HEK293 (cell line): Measurements from ENCODE around the gene TMEM259.

Experiments used
- EGR2 ChIP-seq: fragments of 450-650 bp; formaldehyde crosslinking; IDR thresholded peaks from 2 replicates; pipeline ENCODE4 v1.5.1; 2016; ENCODE audit warnings: low read depth, missing biosample characterization, missing genetic modification characterization
- IKZF3 ChIP-seq: fragments of 450-650 bp; IDR thresholded peaks from 2 replicates; pipeline ENCODE4 v1.5.0; 2018; ENCODE audit warnings: missing biosample characterization, mild to moderate bottlenecking, missing genetic modification characterization, moderate library complexity
- PRDM6 ChIP-seq: fragments of 450-650 bp; formaldehyde crosslinking; IDR thresholded peaks from 2 replicates; pipeline ENCODE4 v1.5.1; 2017; ENCODE audit warnings: missing biosample characterization, missing genetic modification characterization
- REPIN1 ChIP-seq: fragments of 450-650 bp; formaldehyde crosslinking; IDR thresholded peaks from 2 replicates; pipeline ENCODE4 v1.5.1; 2017; ENCODE audit warnings: missing biosample characterization, missing genetic modification characterization, low read depth
- SP2 ChIP-seq: fragments of 450-650 bp; formaldehyde crosslinking; IDR thresholded peaks from 2 replicates; pipeline ENCODE4 v1.5.1; 2016; ENCODE audit warnings: missing biosample characterization, missing genetic modification characterization
- YY1 ChIP-seq: fragments of 450-650 bp; formaldehyde crosslinking; IDR thresholded peaks from 2 replicates; pipeline ENCODE4 v1.5.1; 2018; ENCODE audit warnings: missing biosample characterization, missing genetic modification characterization
- YY2 ChIP-seq: fragments of 450-650 bp; formaldehyde crosslinking; IDR thresholded peaks from 2 replicates; pipeline ENCODE4 v1.5.1; 2016; ENCODE audit warnings: missing biosample characterization, missing genetic modification characterization
- ZBTB26 ChIP-seq: fragments of 450-650 bp; formaldehyde crosslinking; optimal IDR thresholded peaks from 2 replicates; pipeline ENCODE3; 2016; ENCODE audit warnings: missing biosample characterization, mild to moderate bottlenecking, missing genetic modification characterization
- ZBTB44 ChIP-seq: fragments of 450-650 bp; IDR thresholded peaks from 2 replicates; pipeline ENCODE4 v1.5.1; 2018; ENCODE audit warnings: missing biosample characterization, mild to moderate bottlenecking, missing genetic modification characterization
- ZEB2 ChIP-seq: fragments of 450-650 bp; formaldehyde crosslinking; IDR thresholded peaks from 2 replicates; pipeline ENCODE4 v1.5.1; 2016; ENCODE audit warnings: missing biosample characterization, missing genetic modification characterization
- ZFHX2 ChIP-seq: fragments of 450-650 bp; formaldehyde crosslinking; conservative IDR thresholded peaks from 2 replicates; pipeline ENCODE4 v1.5.1; 2016; ENCODE audit warnings: missing biosample characterization, missing genetic modification characterization
- ZNF10 ChIP-seq: fragments of 450-650 bp; formaldehyde crosslinking; IDR thresholded peaks from 2 replicates; pipeline ENCODE4 v1.5.1; 2017; ENCODE audit warnings: missing biosample characterization, missing genetic modification characterization
- ZNF112 ChIP-seq: fragments of 450-650 bp; formaldehyde crosslinking; IDR thresholded peaks from 2 replicates; pipeline ENCODE4 v1.5.0; 2017; ENCODE audit warnings: missing biosample characterization, missing genetic modification characterization
- ZNF114 ChIP-seq: fragments of 450-650 bp; formaldehyde crosslinking; IDR thresholded peaks from 2 replicates; pipeline ENCODE4 v1.5.0; 2017; ENCODE audit warnings: missing biosample characterization, missing genetic modification characterization
- ZNF138 ChIP-seq: fragments of 450-650 bp; formaldehyde crosslinking; IDR thresholded peaks from 2 replicates; pipeline ENCODE4 v1.5.1; 2016; ENCODE audit warnings: missing biosample characterization, missing genetic modification characterization, borderline replicate concordance
- ZNF174 ChIP-seq: fragments of 450-650 bp; formaldehyde crosslinking; IDR thresholded peaks from 2 replicates; pipeline ENCODE4 v1.5.0; 2017; ENCODE audit warnings: missing biosample characterization, mild to moderate bottlenecking, missing genetic modification characterization
- ZNF175 ChIP-seq: fragments of 450-650 bp; formaldehyde crosslinking; IDR thresholded peaks from 2 replicates; pipeline ENCODE4 v1.5.1; 2016; ENCODE audit warnings: missing biosample characterization, missing genetic modification characterization
- ZNF350 ChIP-seq: fragments of 450-650 bp; formaldehyde crosslinking; IDR thresholded peaks from 2 replicates; pipeline ENCODE4 v1.5.0; 2017; ENCODE audit warnings: missing biosample characterization, mild to moderate bottlenecking, missing genetic modification characterization
- ZNF37A ChIP-seq: fragments of 450-650 bp; IDR thresholded peaks from 2 replicates; pipeline ENCODE4 v1.5.1; 2018; ENCODE audit warnings: missing biosample characterization, missing genetic modification characterization
- ZNF404 ChIP-seq: fragments of 450-650 bp; formaldehyde crosslinking; IDR thresholded peaks from 2 replicates; pipeline ENCODE4 v1.5.1; 2017; ENCODE audit warnings: missing biosample characterization, missing genetic modification characterization
- ZNF416 ChIP-seq: fragments of 450-650 bp; formaldehyde crosslinking; IDR thresholded peaks from 2 replicates; pipeline ENCODE4 v1.5.1; 2016; ENCODE audit warnings: missing biosample characterization, missing genetic modification characterization
- ZNF48 ChIP-seq: fragments of 450-650 bp; formaldehyde crosslinking; IDR thresholded peaks from 2 replicates; pipeline ENCODE4 v1.5.1; 2016; ENCODE audit warnings: missing biosample characterization, missing genetic modification characterization
- ZNF529 ChIP-seq: fragments of 450-650 bp; formaldehyde crosslinking; IDR thresholded peaks from 2 replicates; pipeline ENCODE4 v1.5.1; 2017; ENCODE audit warnings: missing genetic modification characterization, missing biosample characterization; ENCODE audit not compliant: insufficient replicate concordance
- ZNF530 ChIP-seq: fragments of 450-650 bp; formaldehyde crosslinking; IDR thresholded peaks from 2 replicates; pipeline ENCODE4 v1.5.1; 2016; ENCODE audit warnings: low read depth, missing biosample characterization, missing genetic modification characterization
- ZNF548 ChIP-seq: fragments of 450-650 bp; formaldehyde crosslinking; IDR thresholded peaks from 2 replicates; pipeline ENCODE4 v1.5.1; 2016; ENCODE audit warnings: missing biosample characterization, missing genetic modification characterization
- ZNF585B ChIP-seq: fragments of 450-650 bp; formaldehyde crosslinking; IDR thresholded peaks from 2 replicates; pipeline ENCODE4 v1.5.1; 2016; ENCODE audit warnings: missing biosample characterization, missing genetic modification characterization
- ZNF658 ChIP-seq: fragments of 450-650 bp; formaldehyde crosslinking; IDR thresholded peaks from 2 replicates; pipeline ENCODE4; 2016; ENCODE audit warnings: missing biosample characterization, missing genetic modification characterization
- ZNF660 ChIP-seq: fragments of 450-650 bp; IDR thresholded peaks from 2 replicates; pipeline ENCODE4 v1.5.1; 2018; ENCODE audit warnings: missing biosample characterization, mild to moderate bottlenecking, missing genetic modification characterization
- ZNF777 ChIP-seq: fragments of 450-650 bp; formaldehyde crosslinking; IDR thresholded peaks from 2 replicates; pipeline ENCODE4 v1.5.1; 2017; ENCODE audit warnings: missing biosample characterization, missing genetic modification characterization, borderline replicate concordance
- ZNF837 ChIP-seq: fragments of 450-650 bp; formaldehyde crosslinking; IDR thresholded peaks from 2 replicates; pipeline ENCODE4 v1.5.1; 2016; ENCODE audit warnings: missing biosample characterization, missing genetic modification characterization
- ZXDB ChIP-seq: fragments of 450-650 bp; formaldehyde crosslinking; IDR thresholded peaks from 2 replicates; pipeline ENCODE4 v1.5.1; 2016; ENCODE audit warnings: missing biosample characterization, missing genetic modification characterization
- TF ChIP-seq, protein P1 (sequence below): fragments of 450-650 bp; formaldehyde crosslinking; conservative IDR thresholded peaks from 2 replicates; pipeline ENCODE4 v1.5.1; 2016; ENCODE audit warnings: low read depth, missing biosample characterization, missing genetic modification characterization

The TMEM259 gene

DNA sequence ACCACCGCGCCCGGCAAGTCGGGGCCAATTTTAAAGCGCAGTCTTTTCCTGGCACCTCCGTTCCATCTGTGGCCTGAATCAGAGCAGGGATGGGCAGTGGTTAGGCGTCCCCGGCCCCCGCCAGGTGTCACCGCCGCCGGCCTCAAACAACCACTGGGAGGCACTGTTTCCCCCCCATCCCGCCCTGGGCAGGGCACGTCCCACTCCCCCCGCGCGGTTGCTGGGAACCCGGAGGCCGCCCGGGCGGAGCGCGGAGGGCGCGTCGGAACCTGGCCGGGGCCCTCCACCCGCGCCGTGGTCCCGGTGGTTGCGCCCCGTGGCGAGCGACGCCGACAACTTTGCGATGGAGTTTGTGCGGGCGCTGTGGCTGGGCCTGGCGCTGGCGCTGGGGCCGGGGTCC is 20.8 kb downstream of the TMEM259 start, which contains the start of gene GRIN3B (continued):
- TF ChIP-seq ZNF777 (tag by site-specific recombination): no peak
- peak; percentile 77 for TF ChIP-seq ZNF660 (tag by site-specific recombination)
- TF ChIP-seq IKZF3: peak; percentile 57; the same call in 1 of the 2 replicates
- TF ChIP-seq EGR2: peak; percentile 59
- TF ChIP-seq ZBTB26 (tag by site-specific recombination): peak; percentile 76
- TF ChIP-seq ZNF174 (tag by site-specific recombination): no peak
- TF ChIP-seq ZNF37A (tag by site-specific recombination): no peak
- no peak for TF ChIP-seq ZNF48
- no peak for TF ChIP-seq ZNF530 (tag by site-specific recombination)
- TF ChIP-seq ZNF112: no peak
- 0 out of 2 replicates have a peak, but pooled peaks have one; percentile 26 for TF ChIP-seq YY2 (tag by site-specific recombination)
- peak; percentile 65 for TF ChIP-seq ZFHX2
- no peak for TF ChIP-seq ZNF175 (tag by site-specific recombination)
- TF ChIP-seq ZNF10: peak; percentile 36
- TF ChIP-seq ZNF548 (tag by site-specific recombination): no peak
- no peak for TF ChIP-seq ZNF350 (tag by site-specific recombination)
- peak; percentile 81 for TF ChIP-seq ZEB2
- TF ChIP-seq, protein P1, sequence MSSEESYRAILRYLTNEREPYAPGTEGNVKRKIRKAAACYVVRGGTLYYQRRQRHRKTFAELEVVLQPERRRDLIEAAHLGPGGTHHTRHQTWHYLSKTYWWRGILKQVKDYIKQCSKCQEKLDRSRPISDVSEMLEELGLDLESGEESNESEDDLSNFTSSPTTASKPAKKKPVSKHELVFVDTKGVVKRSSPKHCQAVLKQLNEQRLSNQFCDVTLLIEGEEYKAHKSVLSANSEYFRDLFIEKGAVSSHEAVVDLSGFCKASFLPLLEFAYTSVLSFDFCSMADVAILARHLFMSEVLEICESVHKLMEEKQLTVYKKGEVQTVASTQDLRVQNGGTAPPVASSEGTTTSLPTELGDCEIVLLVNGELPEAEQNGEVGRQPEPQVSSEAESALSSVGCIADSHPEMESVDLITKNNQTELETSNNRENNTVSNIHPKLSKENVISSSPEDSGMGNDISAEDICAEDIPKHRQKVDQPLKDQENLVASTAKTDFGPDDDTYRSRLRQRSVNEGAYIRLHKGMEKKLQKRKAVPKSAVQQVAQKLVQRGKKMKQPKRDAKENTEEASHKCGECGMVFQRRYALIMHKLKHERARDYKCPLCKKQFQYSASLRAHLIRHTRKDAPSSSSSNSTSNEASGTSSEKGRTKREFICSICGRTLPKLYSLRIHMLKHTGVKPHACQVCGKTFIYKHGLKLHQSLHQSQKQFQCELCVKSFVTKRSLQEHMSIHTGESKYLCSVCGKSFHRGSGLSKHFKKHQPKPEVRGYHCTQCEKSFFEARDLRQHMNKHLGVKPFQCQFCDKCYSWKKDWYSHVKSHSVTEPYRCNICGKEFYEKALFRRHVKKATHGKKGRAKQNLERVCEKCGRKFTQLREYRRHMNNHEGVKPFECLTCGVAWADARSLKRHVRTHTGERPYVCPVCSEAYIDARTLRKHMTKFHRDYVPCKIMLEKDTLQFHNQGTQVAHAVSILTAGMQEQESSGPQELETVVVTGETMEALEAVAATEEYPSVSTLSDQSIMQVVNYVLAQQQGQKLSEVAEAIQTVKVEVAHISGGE (tag by site-specific recombination): peak; percentile 35; the same call in 1 of the 2 replicates
- TF ChIP-seq ZNF585B: no peak
- TF ChIP-seq ZBTB44 (tag by site-specific recombination): peak; percentile 50; the same call in 1 of the 2 replicates
- no peak for TF ChIP-seq YY1 (tag by site-specific recombination)
- no peak for TF ChIP-seq PRDM6 (tag by site-specific recombination)
- TF ChIP-seq REPIN1: no peak
- TF ChIP-seq ZNF416: no peak
- no peak for TF ChIP-seq ZNF658 (tag by site-specific recombination)
- no peak for TF ChIP-seq ZNF837 (tag by site-specific recombination)
- no peak for TF ChIP-seq ZNF138 (tag by site-specific recombination)
- no peak for TF ChIP-seq ZNF114
- no peak for TF ChIP-seq ZXDB (tag by site-specific recombination)
- peak; percentile 30 for TF ChIP-seq SP2
- no peak for TF ChIP-seq ZNF529 (tag by site-specific recombination)
- no peak for TF ChIP-seq ZNF404 (tag by site-specific recombination)
